NCI-H1048 (cell line): ENCODE results near the gene MBP.
"Not testable (repeated sequence)": the region's sequence is repeated elsewhere in the genome, so short reads cannot be mapped to it uniquely, and the experiment has no call there.

Experiments used
- DNase-seq: peaks from one replicate; lab custom pipeline; 2025; lab: John Stamatoyannopoulos, UW

Gene MBP

DNA sequence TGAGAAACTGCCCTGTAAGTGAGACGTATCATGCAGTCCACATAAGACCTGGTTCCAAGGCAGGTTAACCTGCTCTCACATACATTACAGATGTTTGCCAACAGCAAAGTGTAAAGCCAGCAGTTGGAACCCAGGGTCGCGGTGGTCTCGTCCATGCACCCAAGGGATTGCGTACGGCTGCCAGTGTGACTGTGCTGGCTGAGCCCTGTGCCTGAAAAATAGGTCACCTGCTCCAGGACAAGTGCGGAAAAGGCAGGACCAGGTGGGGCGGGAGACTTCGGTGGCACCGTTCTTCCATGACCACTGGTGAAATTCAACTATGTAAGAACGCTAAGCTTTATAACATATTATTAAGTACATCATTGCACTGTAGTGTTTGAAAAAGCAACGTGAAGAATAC is 110.5 kb downstream of the MBP start:
- DNase-seq = no peak

DNA sequence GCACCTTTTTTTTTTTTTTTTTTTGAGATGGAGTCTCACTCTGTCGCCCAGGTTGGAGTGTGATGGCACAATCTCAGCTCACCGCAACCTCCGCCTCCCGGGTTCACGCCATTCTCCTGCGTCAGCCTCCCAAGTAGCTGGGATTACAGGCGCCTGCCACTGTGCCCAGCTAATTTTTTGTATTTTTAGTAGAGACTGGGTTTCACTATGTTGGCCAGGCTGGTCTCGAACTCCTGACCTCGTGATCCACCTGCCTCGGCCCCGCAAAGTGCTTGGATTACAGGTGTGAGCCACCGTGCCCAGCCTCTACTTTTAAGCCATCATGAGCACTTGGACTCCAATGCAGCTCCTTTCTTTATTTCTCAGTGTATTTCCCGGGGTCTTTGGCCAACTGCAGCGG is 111.1 kb downstream of the MBP start:
- not testable (repeated sequence) for DNase-seq

DNA sequence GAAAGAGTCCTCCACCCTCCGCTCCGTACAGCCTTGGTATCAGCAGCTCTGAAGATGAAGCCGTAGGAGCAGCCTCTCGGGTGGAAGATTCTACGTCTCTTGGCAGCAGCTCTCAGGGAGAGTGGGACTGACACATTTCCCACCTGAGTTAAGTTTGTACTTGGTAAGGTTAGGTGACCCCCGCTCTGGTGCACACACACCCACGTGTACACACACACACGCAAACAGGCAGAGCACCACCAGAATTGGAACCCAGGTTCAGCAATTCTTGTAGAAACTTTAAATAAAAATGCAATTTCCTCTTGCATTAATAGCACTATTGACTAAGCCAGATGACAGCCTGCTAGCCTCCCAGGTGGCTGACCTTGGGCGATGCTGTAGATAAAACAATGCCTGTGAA is 111.5 kb downstream of the MBP start:
- no peak for DNase-seq

DNA sequence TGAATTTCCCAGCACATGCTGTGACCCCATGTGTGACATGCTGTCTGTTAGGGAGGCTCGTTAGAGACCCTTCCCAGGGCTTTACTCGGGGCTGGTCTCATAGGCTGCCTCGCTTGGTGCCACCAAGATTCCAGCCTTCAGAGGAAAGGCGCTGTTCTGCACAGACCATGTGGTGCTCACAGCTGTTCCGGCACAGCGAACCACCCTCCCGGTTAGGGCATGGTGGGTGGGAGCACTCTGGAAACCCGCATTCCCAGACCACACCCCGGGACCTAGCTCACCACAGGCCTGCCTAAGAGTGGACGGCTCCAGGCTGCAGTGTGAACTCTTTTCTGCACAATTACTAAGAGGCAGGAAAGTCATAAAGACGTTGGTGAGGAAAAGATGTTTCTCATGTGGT is 112.0 kb downstream of the MBP start:
- DNase-seq = no peak

DNA sequence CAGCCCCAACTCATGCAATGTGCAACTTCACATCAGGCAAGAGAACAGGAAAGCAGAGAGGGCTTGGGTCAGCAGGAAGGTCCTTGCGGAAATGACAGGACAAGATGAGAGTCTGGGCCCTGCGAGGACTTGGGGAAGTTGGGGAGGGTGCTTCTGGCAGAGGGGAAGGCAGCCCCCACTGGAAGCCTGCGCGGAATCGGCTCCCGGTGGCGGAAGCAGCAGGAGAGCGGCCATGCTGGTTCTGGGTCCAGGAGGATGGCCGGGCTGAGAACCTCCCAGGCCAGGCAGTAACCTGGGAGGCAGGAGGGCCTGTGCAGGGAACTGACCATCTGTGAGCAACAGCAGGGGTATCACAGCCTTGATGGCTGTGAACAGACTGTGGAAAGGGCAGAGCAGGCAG is 112.9 kb downstream of the MBP start:
- DNase-seq = no peak

DNA sequence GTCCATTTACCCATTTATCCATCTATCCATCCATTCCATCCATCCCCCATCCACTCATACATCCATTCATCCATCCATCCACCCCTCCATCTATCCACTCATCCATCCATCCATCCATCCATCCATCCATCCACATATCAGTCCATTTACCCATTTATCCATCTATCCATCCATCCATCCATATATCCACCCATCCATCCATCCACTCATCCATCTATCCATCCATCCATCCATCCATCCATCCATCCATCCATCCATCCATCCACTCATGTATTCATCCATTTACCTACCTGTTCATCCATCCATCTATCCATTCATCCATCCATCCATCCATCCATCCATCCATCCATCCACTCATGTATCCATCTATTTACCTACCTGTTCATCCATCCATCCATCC is 113.9 kb downstream of the MBP start:
- DNase-seq = not testable (repeated sequence)

DNA sequence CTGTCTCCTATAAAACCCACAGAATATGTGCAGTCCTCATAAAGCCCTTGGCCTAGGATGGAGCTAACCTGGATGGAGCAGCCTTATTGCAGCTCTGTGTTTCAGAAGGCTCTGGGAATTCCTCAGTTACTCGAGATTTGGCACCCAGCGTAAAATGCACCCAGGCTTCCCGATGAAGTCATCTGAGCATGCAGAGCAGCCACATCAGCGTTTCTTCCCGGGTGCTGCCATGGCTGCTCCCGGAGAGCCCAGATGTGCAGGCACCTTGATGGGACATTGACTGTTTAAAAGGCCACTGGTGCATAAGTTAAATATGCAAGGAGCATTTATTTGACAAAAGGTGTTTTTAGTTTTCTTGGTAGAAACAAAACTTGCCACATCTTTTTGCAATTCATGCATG is 115.2 kb downstream of the MBP start:
- no peak for DNase-seq

DNA sequence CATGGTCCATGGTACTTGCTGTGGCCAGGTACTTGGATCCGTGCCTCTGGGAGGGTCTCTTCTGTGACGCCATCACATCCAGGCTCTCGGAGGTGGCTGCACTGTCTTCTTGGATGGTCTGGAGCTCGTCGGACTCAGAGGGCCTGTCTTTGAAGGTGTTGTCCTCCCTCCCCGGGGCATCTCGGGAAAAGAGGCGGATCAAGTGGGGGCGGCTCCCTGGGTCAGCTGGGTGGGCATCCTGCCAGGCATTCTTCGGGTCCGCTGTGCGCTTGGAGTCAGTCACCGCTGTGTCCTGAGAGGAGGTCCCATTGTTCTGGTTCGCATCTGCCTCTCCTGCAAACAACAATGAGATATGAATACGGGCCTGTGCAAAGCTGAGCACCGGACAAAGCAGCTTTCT is 115.6 kb downstream of the MBP start:
- no peak for DNase-seq

DNA sequence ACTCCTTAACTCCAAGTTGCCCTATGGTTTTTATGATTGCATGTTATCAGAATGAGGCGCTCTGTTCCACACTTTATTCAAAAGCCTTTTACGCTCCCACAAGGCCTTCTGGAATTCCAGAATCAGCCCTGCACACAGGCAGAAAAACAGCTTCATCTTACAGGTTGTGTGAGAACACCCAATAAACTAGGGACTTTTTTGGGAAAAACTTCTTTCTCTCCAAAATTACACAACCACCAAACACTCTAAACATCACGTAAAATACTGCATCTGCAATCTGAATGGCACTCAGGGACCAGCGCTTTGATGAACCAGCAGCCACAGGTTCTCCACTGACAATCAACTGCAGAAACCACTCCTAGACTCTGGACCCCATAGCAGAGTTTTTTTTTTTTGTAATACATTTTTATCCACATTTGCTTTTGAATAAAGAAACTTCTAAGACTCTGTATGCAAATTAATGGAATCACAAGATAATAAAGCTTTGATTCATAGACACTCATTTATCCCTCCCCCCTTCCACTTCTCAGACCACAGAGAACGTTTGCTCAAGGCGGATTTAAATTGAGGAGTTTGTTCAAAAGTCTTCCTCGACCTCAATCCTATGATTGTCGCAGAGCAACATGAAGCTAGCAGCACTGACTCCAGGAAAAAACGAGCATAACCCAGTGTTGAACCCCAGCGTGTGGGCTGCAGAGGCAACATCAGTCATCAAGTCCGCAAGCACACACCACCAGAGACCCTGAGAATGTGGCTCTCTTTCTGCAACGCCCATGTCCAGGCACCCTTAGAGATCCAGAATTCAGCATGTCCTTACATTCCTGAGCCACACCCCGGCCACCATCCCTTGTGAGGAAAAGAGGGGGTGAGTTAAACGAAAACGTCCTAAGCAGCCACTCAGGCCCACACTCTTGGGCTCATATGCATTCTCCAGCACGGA is 116.5 kb downstream of the MBP start:
- no peak for DNase-seq

DNA sequence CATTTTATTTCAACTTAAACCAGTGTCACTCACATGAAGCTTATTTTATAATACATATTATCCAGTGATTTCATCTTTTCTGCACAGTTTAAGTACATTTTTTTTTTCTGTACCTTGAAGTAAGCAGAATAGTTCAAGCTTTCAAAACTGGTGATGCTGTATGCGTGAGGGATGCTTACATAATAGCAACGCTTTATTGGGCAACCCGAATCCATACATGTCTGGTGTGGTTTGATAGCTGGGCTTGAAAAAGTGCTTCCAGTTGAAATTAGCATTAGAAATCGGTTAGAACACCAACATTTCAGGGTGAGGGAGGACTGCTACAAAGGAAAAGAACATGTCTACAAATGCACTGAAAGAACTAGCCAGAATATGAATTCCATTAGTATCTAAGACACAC is 117.4 kb downstream of the MBP start:
- no peak for DNase-seq

DNA sequence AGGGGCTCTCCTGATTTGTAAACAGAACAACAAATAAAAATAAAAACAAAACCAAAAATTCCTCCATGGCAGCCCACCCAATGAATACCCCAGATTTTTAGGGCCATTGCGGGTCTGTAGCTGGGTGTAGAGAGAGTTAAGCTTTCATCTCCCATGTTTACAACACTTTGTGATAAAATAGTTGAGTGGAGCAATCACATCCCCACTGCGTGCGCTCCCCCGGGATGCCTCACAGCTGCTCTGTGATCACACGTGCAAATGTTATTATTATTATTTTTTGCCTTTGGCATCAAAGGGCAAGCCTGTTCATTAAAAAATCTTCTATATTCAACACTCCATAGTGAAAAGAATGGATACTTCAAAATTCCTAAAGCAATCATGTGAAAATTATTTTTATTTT is 118.0 kb downstream of the MBP start:
- no peak for DNase-seq

DNA sequence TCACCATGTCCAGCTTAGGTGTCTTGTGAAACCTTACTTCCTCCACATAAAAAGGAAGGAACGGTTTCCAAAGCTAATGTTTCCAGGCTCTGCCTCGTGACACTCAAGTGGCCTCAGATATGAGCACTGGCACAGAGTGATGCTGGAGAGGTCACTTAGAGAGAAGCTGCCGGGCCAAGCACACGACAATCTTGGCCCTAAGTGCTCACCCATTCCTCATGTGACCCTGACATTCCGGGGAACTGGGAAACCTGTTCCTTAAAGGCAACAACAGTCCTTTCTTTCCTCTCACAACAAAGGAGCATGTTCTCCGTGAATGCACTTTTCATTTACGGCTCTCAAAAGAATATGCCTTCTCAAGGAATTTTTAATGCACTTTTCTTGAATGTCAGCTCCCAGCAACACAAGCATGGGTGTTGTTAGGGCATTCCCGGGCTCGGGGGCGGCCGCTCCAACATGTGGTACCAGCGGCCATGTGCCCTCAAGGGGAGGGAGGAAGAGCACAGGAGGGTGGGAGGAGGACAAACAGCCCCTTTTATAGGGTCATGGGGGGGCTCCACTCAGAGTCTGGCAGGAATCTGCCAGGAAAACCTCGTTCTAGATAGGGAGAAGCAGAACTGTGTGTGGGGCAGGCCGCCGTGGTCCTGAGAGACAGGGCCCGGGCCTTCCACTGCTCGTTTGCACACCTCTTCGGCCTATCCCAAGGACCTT is 118.6 kb downstream of the MBP start:
- no peak for DNase-seq

DNA sequence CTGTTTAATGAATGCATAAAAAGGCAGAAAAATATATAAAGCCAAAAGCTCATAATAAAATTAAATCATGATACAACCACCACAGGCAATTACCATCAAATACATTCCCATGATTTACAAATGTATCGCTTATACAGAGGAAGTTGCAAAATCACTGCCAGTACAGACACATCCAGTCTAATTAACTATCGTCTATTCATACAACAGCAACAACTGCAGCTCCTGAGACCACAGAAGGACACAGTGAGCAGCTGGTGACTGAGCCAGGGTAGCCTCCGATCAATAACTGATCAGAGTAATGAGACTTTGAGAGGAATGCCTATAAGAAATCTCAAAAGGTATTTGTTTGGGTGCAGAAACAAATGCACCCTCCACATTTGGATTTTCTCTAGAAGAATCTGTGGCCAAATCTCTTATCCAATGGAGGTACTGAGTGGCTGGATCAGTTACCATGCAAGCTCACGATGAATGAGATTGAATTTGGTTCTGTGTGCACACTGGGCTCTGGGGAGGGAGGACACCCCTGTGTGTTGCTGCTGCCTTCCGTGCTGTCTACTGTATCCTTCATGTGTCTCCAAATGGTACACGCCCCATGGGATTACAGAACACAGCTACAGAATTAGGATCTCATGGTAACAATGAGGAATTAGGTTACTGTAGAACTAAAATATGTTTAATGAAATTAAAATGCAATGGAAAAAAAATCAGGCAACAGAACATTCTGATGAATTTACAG is 119.6 kb downstream of the MBP start:
- DNase-seq = no peak

DNA sequence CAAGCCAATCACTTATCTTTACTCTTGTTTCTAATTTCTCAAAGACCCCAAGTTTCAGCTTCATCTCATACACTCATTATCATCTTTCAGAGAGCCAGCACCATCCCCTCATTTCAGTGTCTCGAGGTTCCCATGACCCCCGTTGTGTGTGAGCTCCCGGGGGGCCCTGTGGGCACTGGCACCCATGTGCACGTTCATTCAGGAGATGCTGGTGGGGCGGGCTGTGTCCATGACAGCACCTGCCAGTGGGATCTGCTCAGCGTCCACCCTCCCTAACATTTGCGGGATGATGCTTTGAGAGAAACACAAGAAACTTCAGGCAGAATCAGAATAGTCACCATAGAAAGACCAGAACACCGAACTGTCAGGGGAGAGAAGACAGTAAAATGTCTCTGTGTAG is 120.5 kb downstream of the MBP start:
- DNase-seq = no peak

DNA sequence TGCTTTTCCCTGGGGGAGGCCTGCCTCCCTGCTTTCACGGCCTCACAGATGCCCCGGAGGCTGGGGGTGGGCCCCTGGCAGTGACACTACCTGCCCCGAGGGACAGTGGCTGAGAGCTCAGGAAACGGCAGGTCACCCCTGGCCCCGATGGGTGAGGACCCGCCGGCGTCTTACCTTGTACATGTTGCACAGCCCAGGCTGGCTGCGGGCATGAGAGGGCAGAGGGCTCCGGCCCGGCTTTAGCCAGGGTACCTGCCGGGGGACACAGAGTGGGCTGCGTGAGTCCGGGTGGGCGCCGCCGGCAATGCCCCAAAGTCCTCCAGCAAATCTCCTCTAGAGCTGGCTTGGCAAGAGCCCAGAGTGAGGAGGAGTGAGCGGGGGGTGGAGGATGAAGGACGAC is 122.9 kb downstream of the MBP start:
- no peak for DNase-seq

DNA sequence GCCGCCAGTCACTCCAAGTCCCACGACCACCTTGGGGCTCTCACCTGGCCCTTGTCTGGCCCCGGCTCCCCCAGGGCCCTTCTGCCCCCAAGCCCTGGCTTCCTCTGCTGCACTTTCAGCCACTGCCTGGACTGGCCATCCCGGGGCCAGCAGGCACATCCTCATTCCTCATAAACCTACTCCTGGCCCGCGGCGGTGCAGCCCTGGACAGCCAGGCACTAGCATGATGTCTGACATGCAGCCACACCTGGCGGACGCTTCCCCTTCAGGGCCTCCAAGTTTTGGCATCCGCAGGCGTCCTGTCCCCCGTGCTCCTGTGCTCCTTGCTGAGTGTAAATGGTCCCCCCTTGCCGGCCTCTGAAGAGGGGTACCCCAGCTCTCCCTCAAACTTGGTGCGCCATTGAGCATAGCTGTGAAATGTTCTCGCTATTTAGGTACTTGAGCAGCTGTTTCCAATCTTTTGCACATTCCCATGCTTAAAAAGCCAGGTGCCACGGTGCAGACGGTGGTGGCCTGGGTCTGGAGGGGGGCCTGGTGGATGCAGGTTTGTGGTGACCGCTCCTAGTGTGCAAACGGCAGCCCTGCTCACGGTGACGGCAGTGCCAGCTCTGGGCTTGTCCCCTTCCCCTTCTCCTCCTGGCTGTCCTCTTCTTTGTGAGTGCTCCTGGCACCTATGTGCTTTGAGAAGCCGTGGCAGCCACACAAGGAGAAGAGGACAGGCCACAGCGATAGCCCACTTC is 123.8 kb downstream of the MBP start:
- DNase-seq = no peak

DNA sequence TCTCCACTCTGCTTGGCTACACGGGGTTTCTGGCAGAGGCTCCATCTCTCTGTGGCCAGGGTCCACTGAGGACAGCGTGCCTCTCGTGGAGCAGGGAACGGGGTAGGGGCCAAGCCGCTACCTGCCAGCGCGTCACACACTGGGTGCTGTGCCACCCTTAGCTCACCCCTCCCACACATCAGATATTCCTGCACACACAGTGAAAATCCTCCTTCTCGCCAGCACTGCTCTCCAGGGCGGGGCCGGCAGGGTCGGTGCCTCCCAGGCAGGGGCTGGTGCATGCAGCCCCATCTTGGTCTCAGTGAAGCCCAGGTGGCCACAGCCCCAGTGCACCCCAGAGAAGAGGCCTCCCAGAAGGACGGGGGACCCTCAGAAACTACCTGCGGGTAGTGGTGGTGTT is 124.6 kb downstream of the MBP start:
- no peak for DNase-seq

DNA sequence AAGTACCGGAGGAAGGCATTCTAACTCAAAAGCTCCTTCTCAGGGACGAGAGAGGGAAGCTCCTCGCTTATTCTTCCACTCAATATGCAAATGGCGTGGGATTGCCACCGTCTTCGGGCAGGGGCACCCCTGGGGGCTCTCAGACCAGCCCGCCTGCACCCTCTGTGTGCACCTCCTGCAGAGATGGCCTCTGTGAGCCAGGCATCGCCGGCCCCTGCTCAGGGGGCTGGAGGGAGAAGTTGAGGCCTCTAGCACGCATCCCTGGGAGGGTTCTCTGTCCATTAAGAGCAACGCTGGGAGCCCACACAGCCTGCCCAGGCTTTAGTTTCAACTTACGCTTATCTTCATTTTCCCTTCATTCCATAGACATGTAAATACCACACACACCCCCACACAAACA is 125.3 kb downstream of the MBP start:
- DNase-seq = no peak

DNA sequence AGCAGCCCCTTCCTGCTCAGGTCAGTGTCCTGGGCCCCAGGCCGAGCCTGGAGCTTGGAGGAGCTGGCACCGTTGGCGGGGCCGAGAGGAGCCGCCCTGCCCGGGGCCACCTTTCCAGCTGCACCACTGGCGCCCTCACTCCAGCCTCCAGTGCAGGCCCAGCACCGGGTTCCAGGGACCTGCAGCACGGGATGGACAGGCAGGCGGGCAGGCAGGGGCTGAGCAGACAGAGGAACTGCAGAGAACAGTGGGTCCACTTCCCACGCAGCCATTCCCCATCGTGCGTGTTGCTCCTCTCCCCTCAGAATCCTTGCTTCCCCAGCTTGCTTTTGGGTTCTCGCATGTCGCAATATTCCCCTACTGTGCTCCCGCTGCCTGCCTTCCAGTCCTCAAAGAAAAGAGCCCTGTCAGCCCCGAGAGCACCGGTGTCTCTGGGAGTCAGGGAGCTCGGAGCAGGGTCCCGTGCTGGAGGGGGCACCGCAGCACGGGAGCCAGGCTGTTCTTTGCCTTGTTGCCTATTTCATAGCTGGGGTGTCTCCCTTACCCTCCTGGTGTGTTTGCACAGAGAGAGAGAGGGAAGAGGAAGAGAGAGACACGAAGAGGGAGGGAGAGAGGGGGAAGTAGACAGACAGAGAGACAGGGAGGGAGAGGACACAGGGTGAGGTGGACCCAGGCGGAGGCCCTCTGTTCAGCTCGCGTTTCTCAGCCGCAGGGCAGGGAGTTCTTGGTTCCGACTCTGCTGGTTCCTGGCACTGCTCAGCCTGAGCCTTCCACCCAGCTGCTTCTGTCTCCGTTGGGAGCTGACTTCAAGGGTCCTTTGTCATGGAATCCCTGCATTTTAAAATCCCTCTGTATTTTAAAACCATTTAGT is 126.0 kb downstream of the MBP start:
- no peak for DNase-seq

DNA sequence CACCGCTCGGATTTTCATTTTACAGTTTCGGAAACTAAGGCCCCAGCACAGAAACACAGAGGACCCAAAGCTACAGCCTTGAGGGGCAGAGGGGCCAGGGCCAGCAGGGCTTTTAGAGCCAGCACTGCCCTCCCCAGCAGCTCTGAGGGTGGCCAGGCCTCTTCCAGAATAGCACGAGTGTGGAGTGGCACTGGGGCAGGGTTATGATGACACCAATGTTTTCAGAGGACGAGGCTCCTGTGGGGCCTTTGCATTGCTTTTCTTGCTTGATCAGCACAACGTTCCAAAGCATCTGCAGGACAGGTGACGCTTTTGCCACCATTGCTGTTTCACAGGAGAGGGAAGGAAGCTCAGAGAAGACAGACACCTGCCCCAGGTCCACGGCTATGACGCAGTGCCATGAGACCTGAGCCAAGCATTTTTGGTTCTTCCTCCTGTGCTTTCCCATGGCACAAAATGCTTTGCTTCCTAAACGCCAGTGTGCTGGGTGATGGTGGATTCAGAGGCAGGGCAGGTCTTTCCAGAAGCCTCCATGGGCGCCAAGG is 126.9 kb downstream of the MBP start:
- no peak for DNase-seq
